Gastrocnemius medialis (tissue), 4 donors: Measurements from ENCODE around the gene B4GALNT1. TPM values are rescaled to one million over a fixed set of nuclear protein-coding genes. Genes with fewer than 3 reads are reported as not detected.
A peak's percentile ranks its signal among the peaks of the same experiment; 100 is the strongest.

Experiments
- ATAC-seq, 2 donors: fragments of 150-250 bp; one replicate each; pipeline ENCODE4 v1.9.1; 2016
- DNase-seq, 2 donors: peaks; one replicate each; pipeline ENCODE4 v3.0.0-alpha.2; 2019
- H3K27ac ChIP-seq, 4 donors: fragments of 200-600 bp; sonication (generic); 1 replicate in 1 of 4; 2 replicates in 3 of 4; pipeline ENCODE4 v1.5.1; 2016 to 2018; ENCODE audit warnings: mild to moderate bottlenecking in 2 of 4, moderate library complexity in 1 of 4
- H3K27me3 ChIP-seq, 3 donors: fragments of 200-600 bp; sonication (generic) in 2 of 3; 1 replicate in 1 of 3; 2 replicates in 2 of 3; pipeline versions ENCODE4 v1.5.1 to v1.6.0; 2016 to 2019; ENCODE audit warnings: mild to moderate bottlenecking in 1 of 3, moderate library complexity in 1 of 3
- H3K36me3 ChIP-seq, 2 donors: fragments of 200-600 bp; sonication (generic) in 1 of 2; one replicate each; pipeline ENCODE4 v1.5.1; 2017 to 2018
- H3K4me1 ChIP-seq, 2 donors: fragments of 200-600 bp; sonication (generic) in 1 of 2; one replicate each; pipeline ENCODE4 v1.5.1; 2016 to 2017; ENCODE audit warnings: mild to moderate bottlenecking in 2 of 2
- H3K4me3 ChIP-seq, 4 donors: fragments of 200-600 bp; sonication (generic) in 3 of 4; 1 replicate in 1 of 4; 2 replicates in 3 of 4; pipeline ENCODE4 v1.5.1; 2016 to 2019; ENCODE audit warnings: mild to moderate bottlenecking in 2 of 4
- H3K9me3 ChIP-seq, 3 donors: fragments of 200-600 bp; sonication (generic) in 2 of 3; 1 replicate in 1 of 3; 2 replicates in 2 of 3; pipeline ENCODE4 v1.5.1; 2016 to 2019
- CTCF ChIP-seq, 5 experiments: fragments of 450-650 bp in 3 of 5; fragments of 200-600 bp in 2 of 5; sonication (generic) in 2 of 5; IDR thresholded peaks in 4 of 5; conservative IDR thresholded peaks in 1 of 5; 1 replicate in 4 of 5; 2 replicates in 1 of 5; pipeline ENCODE4 v1.5.1; 2016 to 2019; ENCODE audit warnings: antibody characterized with exemption in 5 of 5, mild to moderate bottlenecking in 3 of 5, moderate library complexity in 3 of 5
- POLR2A ChIP-seq, 2 donors: fragments of 450-650 bp; IDR thresholded peaks; one replicate each; pipeline ENCODE4 v1.6.1; 2017; ENCODE audit warnings: antibody characterized with exemption in 2 of 2, mild to moderate bottlenecking in 2 of 2, moderate library complexity in 2 of 2
- in situ Hi-C, 4 donors: fragments of 200-750 bp; cut with MboI; loops; one replicate each; pipeline versions ENCODE4 v1.15.0 to v1.8.0; 2017; ENCODE audit warnings: low sequenced_read_pairs in 4 of 4
- intact Hi-C: fragments of 100-400 bp; cut with DNase I; formaldehyde crosslinking; loops from one replicate; pipeline ENCODE4 v1.15.1; 2023; ENCODE audit warnings: low total_unique reads
- total RNA-seq, 4 donors: library from RNA; depleted of rRNA; stranded (reverse); fragments of >200 nt; gene quantifications; one replicate each; pipeline versions ENCODE4 v1.1.0 to v1.2.3, GENCODE V29; 2016

The B4GALNT1 gene
- total RNA-seq, 4 donors from 2014 or later = 13.2 to 25.5 (median 16.6) TPM

DNA sequence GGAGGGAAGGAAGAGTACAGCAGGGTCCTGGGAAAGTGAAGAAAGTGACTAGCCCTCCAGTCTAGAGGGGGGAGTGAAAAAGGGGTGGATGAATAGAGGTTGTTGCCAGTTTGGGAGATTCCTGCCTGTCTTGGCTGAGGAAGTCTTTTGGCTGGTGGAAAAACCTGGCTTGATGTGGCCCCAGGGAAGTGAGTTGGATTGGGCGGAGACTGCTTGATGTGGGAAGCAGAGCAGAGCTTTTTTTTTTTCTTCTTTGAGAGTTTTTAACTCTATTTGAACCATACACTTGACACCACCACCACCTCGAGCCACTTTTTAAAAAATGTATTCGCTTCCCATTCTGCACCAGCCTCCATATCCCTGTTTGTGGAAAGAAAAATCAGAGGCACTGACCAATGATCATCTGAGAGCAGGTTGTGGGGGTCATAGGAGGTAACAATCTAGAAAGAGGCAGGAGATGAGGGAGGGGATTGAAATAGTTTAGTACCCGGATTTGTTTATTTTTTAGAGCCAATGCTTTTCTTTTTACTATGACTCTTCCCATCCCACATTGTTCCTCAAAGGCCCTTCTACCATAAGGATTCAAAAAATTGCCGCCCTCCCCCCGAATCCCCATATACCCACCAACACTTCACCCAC is 29.1 kb downstream of the B4GALNT1 start:
- H3K4me1 ChIP-seq = no peaks in the 10 kb centered on the region
- ATAC-seq (peak; percentile 69 to 71), DNase-seq (peak in 1 of 2 donors; percentile 43)
- peak overlapping the region; percentile 65 to 81 (median 74) for H3K27ac ChIP-seq
- intact Hi-C loops (no loop called here), in situ Hi-C loops (no loop called here)
- H3K27me3 ChIP-seq = peaks cover 13 to 34% (median 23%) of the 10 kb centered on the region in 3 donors
- TF ChIP-seq CTCF (IDR thresholded peaks at IDR 0.05 in 4 of 5, conservative IDR thresholded peaks at IDR 0.05 in 1 of 5) = no peak
- TF ChIP-seq POLR2A (IDR thresholded peaks at IDR 0.05) = no peak
- H3K9me3 ChIP-seq = no peaks in the 10 kb centered on the region
- H3K4me3 ChIP-seq = peak overlapping the region; percentile 48 to 58 (median 53)
- H3K36me3 ChIP-seq = peaks cover 0 to 19% of the 10 kb centered on the region in 2 donors

DNA sequence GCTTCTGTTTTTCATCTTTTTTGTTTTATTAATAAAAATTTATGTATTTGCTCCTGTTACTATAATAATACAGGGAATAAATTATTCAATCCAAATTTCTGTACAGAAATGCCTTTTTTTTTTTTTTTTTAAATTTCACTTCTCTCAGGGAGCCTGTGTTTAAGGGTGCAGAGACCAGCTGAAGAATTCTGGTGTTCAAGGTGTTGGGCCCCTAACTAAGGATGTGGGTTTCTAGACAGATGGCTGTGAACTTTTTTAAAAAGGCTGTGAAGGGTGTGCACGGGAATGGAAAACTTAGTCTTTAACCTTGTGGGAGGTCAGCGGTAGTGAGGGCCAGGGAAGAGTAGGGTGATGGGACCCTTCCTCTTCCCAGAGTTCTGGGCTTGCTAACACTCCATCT is 29.7 kb downstream of the B4GALNT1 start:
- Histone ChIP-seq H3K9me3 (no peaks in the 10 kb centered on the region), H3K4me1 (no peaks in the 10 kb centered on the region), H3K4me3 (no peak overlapping the region), H3K27ac (peak overlapping the region; percentile 10 to 71 (median 60)), H3K36me3 (peaks cover 0 to 21% of the 10 kb centered on the region in 2 donors), H3K27me3 (peaks cover 13 to 34% (median 23%) of the 10 kb centered on the region in 3 donors)
- in situ Hi-C loops = no loop called here
- ATAC-seq = no peak
- no peak for TF ChIP-seq POLR2A (IDR thresholded peaks at IDR 0.05)
- TF ChIP-seq CTCF (IDR thresholded peaks at IDR 0.05 in 4 of 5, conservative IDR thresholded peaks at IDR 0.05 in 1 of 5) = no peak
- DNase-seq = no peak
- intact Hi-C loops = no loop called here

DNA sequence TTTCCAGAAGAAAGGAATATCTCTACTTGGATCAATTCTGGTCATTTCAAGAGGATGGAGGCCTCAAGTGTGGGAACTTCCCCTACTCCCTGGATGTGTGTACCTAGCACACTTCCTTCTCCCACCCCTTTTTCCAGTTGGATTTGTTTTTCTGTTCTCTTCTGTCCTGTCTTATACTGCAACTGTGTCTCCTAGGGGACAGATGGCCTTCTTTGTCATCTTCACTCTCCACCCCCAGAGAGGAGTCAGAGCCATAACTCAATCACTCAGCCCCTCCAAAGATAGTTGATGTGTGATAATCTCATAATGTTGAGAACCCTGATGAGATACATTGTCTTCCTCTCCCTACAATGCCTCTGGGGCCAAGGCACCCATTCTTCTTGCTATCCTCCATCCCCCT is 30.5 kb downstream of the B4GALNT1 start:
- ATAC-seq (no peak), DNase-seq (no peak)
- in situ Hi-C loops = no loop called here
- TF ChIP-seq POLR2A (IDR thresholded peaks at IDR 0.05) (no peak), CTCF (IDR thresholded peaks at IDR 0.05 in 4 of 5, conservative IDR thresholded peaks at IDR 0.05 in 1 of 5) (no peak)
- H3K9me3 ChIP-seq = no peaks in the 10 kb centered on the region
- peak overlapping the region in 3 of 4 donors; percentile 55 to 71 (median 66) for H3K27ac ChIP-seq
- H3K36me3 ChIP-seq = peaks cover 0 to 25% of the 10 kb centered on the region in 2 donors
- no peak overlapping the region for H3K4me3 ChIP-seq
- intact Hi-C loops = no loop called here
- H3K27me3 ChIP-seq = peaks cover 13 to 34% (median 20%) of the 10 kb centered on the region in 3 donors
- H3K4me1 ChIP-seq = no peaks in the 10 kb centered on the region

- TF ChIP-seq POLR2A (IDR thresholded peaks at IDR 0.05) (no peak), CTCF (IDR thresholded peaks at IDR 0.05 in 4 of 5, conservative IDR thresholded peaks at IDR 0.05 in 1 of 5) (no peak)
- no peaks in the 10 kb centered on the region for H3K4me1 ChIP-seq
- H3K4me3 ChIP-seq = no peak overlapping the region
- in situ Hi-C loops = no loop called here
- ATAC-seq (no peak), DNase-seq (no peak)
- intact Hi-C loops = no loop called here
- no peak overlapping the region for H3K27ac ChIP-seq
- peaks cover 0 to 36% of the 10 kb centered on the region in 2 donors for H3K36me3 ChIP-seq
- H3K9me3 ChIP-seq = no peaks in the 10 kb centered on the region
- peaks cover 6 to 14% (median 7%) of the 10 kb centered on the region in 3 donors for H3K27me3 ChIP-seq
Measured at GRCh38 chr12:57600395-57600794, 32.6 kb downstream of the B4GALNT1 start.
